CD4-positive, alpha-beta T cell treated with Interleukin-4 for 1 hour (primary cell): ENCODE measurements around the gene SPATA32.
"Not testable (repeated sequence)": the region's sequence is repeated elsewhere in the genome, so short reads cannot be mapped to it uniquely, and the experiment has no call there.

Experiments used
- DNase-seq, 2 donors: peaks; one replicate each; pipeline ENCODE4 v3.0.0-alpha.2; 2020 to 2022

Gene SPATA32

GRCh38 chr17:45261577-45262515 lies at the start of gene SPATA32:
Gene SPATA32 (minus strand): TSS chr17:45262094. CDS start chr17:45262016, 78 bp downstream.
- DNase-seq: peak; percentile 55 to 60

GRCh38 chr17:45311401-45311759 lies 49.5 kb upstream of the SPATA32 start:
- DNase-seq: no peak

GRCh38 chr17:45310380-45311324 lies 48.8 kb upstream of the SPATA32 start:
- peak in 1 of 2 donors; percentile 20 for DNase-seq

- DNase-seq: no peak
These were observed 47.5 kb upstream of the SPATA32 start for GRCh38 chr17:45309400-45309799.

GRCh38 chr17:45308840-45309239 lies 46.9 kb upstream of the SPATA32 start:
- no peak for DNase-seq

GRCh38 chr17:45308016-45308365 lies 46.1 kb upstream of the SPATA32 start:
- DNase-seq: no peak

- peak; percentile 45 to 57 for DNase-seq
These were observed 45.6 kb upstream of the SPATA32 start for GRCh38 chr17:45307290-45308015.

- DNase-seq: no peak
These were observed 44.7 kb upstream of the SPATA32 start for GRCh38 chr17:45306623-45307022.

- no peak for DNase-seq
These were observed 44.2 kb upstream of the SPATA32 start for GRCh38 chr17:45306094-45306493.

- DNase-seq: no peak
These were observed 43.7 kb upstream of the SPATA32 start for GRCh38 chr17:45305530-45306087.

- DNase-seq: peak; percentile 39 to 54
These were observed 40.8 kb upstream of the SPATA32 start for GRCh38 chr17:45302649-45303173.

GRCh38 chr17:45302220-45302619 lies 40.3 kb upstream of the SPATA32 start:
- not testable (repeated sequence) for DNase-seq

GRCh38 chr17:45301674-45302073 lies 39.8 kb upstream of the SPATA32 start:
- DNase-seq: no peak

GRCh38 chr17:45300060-45300751 lies 38.3 kb upstream of the SPATA32 start:
- DNase-seq: no peak

- DNase-seq: no peak
These were observed 37.5 kb upstream of the SPATA32 start for GRCh38 chr17:45299361-45299760.

GRCh38 chr17:45298546-45299285 lies 36.8 kb upstream of the SPATA32 start:
- DNase-seq: no peak

GRCh38 chr17:45296833-45297124 lies 34.9 kb upstream of the SPATA32 start:
- DNase-seq: no peak

- DNase-seq: peak in 1 of 2 donors; percentile 70
These were observed 34.3 kb upstream of the SPATA32 start for GRCh38 chr17:45296003-45296832.

- no peak for DNase-seq
These were observed 32.6 kb upstream of the SPATA32 start for GRCh38 chr17:45294506-45294905.
